ENCODE data around the gene IQCH.

The IQCH gene

GRCh38 chr15:67521029-67521782, 266.6 kb downstream of the IQCH start, which contains the start of gene C15orf61:
C15orf61 (plus strand) TSS chr15:67521131; CDS start chr15:67521249, 118 bp downstream.
- H3K27ac ChIP-seq = peak within 1 kb of the TSS; percentile 77
- peaks cover 18% of the 10 kb centered on the region in 2 experiments for H3K4me1 ChIP-seq (ENCODE audit: control insufficient read depth in 1 of 2, insufficient read depth in 1 of 2, low read depth in 1 of 2, low read length in 1 of 2)
- peak within 1 kb of the TSS; percentile 69 to 80 for H3K4me3 ChIP-seq (ENCODE audit: low read depth in 1 of 2, low read length in 1 of 2)
- no peaks in the 10 kb centered on the region for H3K36me3 ChIP-seq
- no peaks in the 10 kb centered on the region for H3K27me3 ChIP-seq
- H3K9me3 ChIP-seq = no peaks in the 10 kb centered on the region
- no peak for TF ChIP-seq CTCF (IDR thresholded peaks at IDR 0.05)

DNA sequence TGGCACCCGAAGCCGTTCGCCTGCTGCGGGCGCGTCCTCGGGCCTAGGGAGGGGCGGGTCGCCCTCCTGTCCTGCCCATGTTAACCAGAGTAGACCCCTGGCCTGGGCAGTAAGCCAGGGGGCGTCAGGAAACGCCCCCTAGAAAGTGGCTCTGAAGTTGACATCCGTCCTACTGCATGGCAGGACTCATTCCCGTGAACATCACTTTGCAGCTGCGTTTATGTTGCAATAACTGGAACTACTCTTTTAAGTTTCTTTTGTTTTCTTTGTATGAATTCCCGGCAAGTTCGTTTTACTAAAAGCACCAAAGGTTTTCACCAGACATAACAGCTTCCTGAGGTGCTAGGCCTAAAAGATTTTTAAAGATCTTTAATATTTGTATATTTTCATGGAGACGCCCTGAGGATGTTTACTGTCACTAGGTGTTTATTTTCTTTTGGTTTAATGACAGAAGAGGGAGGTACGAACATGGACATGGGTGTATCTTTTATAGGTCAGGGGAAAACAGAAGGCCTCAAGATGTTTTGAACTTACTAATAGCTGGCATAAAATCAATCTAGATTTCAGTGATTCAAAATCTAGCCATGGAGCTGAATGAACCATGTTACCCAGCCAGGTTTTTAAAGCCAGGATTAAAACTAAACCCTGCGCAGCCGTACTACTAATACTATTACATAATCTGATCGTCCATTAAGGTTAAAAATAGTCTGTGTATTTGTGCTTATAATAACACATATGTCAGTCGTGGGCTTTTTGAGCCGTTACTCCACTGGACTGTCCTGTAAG, 267.4 kb downstream of the IQCH start:
- Histone ChIP-seq H3K27me3 (no peaks in the 10 kb centered on the region), H3K36me3 (no peaks in the 10 kb centered on the region), H3K4me3 (ENCODE audit: low read depth in 1 of 2, low read length in 1 of 2) (peak overlapping the region; percentile 69 to 80), H3K27ac (peak overlapping the region; percentile 77), H3K4me1 (ENCODE audit: control insufficient read depth in 1 of 2, insufficient read depth in 1 of 2, low read depth in 1 of 2, low read length in 1 of 2) (peaks cover 18% of the 10 kb centered on the region in 2 experiments), H3K9me3 (no peaks in the 10 kb centered on the region)
- TF ChIP-seq CTCF (IDR thresholded peaks at IDR 0.05) = no peak

DNA sequence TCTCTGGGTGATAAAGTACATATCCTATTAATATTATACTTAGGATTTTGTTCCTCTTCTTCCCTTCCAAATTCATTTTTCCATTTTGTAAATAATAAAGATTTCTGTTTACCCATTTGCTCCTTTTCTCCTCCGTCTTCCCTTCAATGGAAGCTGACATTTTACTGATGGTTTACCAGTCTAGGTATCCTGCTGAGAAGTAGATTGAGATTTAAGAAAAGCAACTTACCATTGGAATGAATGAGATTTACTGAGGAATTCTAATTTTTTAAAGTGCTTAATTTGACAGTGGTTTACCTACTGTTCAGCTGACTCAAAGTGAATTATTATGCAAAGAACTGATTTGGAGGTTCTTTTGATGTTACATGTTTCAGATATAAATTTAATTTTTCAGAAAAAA, 268.7 kb downstream of the IQCH start:
- Histone ChIP-seq H3K36me3 (no peaks in the 10 kb centered on the region), H3K4me1 (ENCODE audit: control insufficient read depth in 1 of 2, insufficient read depth in 1 of 2, low read depth in 1 of 2, low read length in 1 of 2) (peaks cover 18% of the 10 kb centered on the region in 2 experiments), H3K27me3 (no peaks in the 10 kb centered on the region), H3K27ac (no peak overlapping the region), H3K9me3 (no peaks in the 10 kb centered on the region), H3K4me3 (ENCODE audit: low read depth in 1 of 2, low read length in 1 of 2) (no peak overlapping the region)
- no peak for TF ChIP-seq CTCF (IDR thresholded peaks at IDR 0.05)

GRCh38 chr15:67524235-67524634, 269.6 kb downstream of the IQCH start:
- no peaks in the 10 kb centered on the region for H3K9me3 ChIP-seq
- H3K4me3 ChIP-seq (ENCODE audit: low read depth in 1 of 2, low read length in 1 of 2) = no peak overlapping the region
- H3K36me3 ChIP-seq = no peaks in the 10 kb centered on the region
- peaks cover 18% of the 10 kb centered on the region in 2 experiments for H3K4me1 ChIP-seq (ENCODE audit: control insufficient read depth in 1 of 2, insufficient read depth in 1 of 2, low read depth in 1 of 2, low read length in 1 of 2)
- no peak for TF ChIP-seq CTCF (IDR thresholded peaks at IDR 0.05)
- H3K27me3 ChIP-seq = no peaks in the 10 kb centered on the region
- no peak overlapping the region for H3K27ac ChIP-seq

DNA sequence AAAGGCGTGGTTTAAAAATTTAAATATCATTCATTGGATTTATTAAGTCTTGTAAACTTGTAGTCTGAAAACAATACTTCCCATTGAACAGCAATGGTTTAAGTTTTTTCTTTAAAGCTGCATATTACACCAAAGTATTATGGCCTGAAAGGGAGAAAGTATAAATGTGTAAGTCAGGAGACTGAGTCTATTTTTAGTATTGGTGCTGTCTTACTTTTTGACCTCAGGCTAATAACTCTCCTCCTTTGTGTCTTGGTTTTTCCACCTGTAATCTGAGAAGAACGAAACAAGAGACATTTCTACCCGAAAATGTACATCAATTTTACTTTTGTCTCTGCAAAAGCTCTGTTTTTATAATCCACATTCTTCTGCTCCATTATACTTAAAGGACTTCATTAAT, 273.9 kb downstream of the IQCH start:
- Histone ChIP-seq H3K27ac (no peak overlapping the region), H3K9me3 (no peaks in the 10 kb centered on the region), H3K27me3 (no peaks in the 10 kb centered on the region), H3K4me1 (ENCODE audit: control insufficient read depth in 1 of 2, insufficient read depth in 1 of 2, low read depth in 1 of 2, low read length in 1 of 2) (no peaks in the 10 kb centered on the region), H3K36me3 (no peaks in the 10 kb centered on the region), H3K4me3 (ENCODE audit: low read depth in 1 of 2, low read length in 1 of 2) (no peak overlapping the region)
- TF ChIP-seq CTCF (IDR thresholded peaks at IDR 0.05) = no peak

Data from neutrophil (primary cell).